Ishikawa (cell line): ENCODE measurements around the gene COL27A1.

Experiments
- CEBPB ChIP-seq: IDR thresholded peaks from 2 replicates; pipeline ENCODE4 v1.6.1; 2012
- MAX ChIP-seq: IDR thresholded peaks from 2 replicates; pipeline ENCODE4 v1.6.1; 2012
- TAF1 ChIP-seq: IDR thresholded peaks from 2 replicates; pipeline ENCODE4 v1.6.1; 2012; ENCODE audit warnings: low read depth, mild to moderate bottlenecking
- YY1 ChIP-seq: IDR thresholded peaks from 2 replicates; pipeline ENCODE4 v1.6.1; 2012; ENCODE audit warnings: low read depth

DNA sequence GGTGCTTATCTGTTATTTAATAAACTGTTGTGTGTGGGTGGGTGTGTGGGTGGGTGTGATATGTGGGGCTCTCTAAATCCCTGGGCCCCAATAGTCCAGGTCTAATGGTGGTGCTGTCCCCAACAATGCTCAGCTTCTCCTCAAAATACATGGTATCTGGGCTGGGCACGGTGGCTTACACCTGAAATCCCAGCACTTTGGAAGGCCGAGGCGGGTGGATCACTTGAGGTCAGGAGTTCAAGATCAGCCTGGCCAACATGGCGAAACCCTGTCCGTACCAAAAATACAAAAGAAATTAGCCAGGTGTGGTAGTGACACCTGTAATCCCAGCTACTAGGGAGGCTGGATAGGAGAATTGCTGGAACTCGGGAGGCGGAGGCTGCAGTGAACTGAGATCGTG, 163.1 kb downstream of the COL27A1 start:
- TF ChIP-seq TAF1 (no peak), YY1 (no peak), CEBPB (no peak), MAX (no peak)
